ENCODE measurements around the gene BNIP2. TPM values are rescaled to one million over a fixed set of nuclear protein-coding genes. Genes with fewer than 3 reads are reported as not detected.

Gene BNIP2
- total RNA-seq, 2 experiments from 2014 or later = 65.3 to 108 TPM

- H2AFZ ChIP-seq (ENCODE audit: low read length) = peak overlapping the region; percentile 67; the same call in 1 of the 2 replicates
- H3K9me2 ChIP-seq (ENCODE audit: insufficient read depth, low read length) = no peaks in the 10 kb centered on the region
- intact Hi-C loops (cut with micrococcal nuclease; ENCODE audit: unreplicated experiment) = loop anchor here (1.0 to 10.0 kb wide), 2 partner anchors 31 to 123 kb away; no protein-coding TSS in a partner anchor
- DNase-seq (ENCODE audit: low spot score) = no peak
- TF ChIP-seq EZH2phosphoT487 (IDR thresholded peaks at IDR 0.05; ENCODE audit: borderline replicate concordance, low read depth, low read length) (no peak), CTCF (conservative IDR thresholded peaks at IDR 0.05; ENCODE audit: low read length) (no peak)
- H3K4me1 ChIP-seq (ENCODE audit: insufficient read depth, low read length, poor library complexity, severe bottlenecking) = peaks cover 26% of the 10 kb centered on the region
- peaks cover 2% of the 10 kb centered on the region for H3K9me3 ChIP-seq (ENCODE audit: low read length)
- ChIA-PET POLR2A (interaction anchor here (0.6 to 1.6 kb wide), 6 partner anchors 8 to 147 kb away, joined by 3 to 8 read pairs (median 4); no protein-coding TSS in a partner anchor), CTCF (ENCODE audit: unreplicated experiment) (no interaction called here)
- no peaks in the 10 kb centered on the region; the same call in none of the 2 replicates for H4K20me1 ChIP-seq (ENCODE audit: insufficient read depth, low read length)
- peaks cover 74% of the 10 kb centered on the region for H3K36me3 ChIP-seq (ENCODE audit: insufficient read depth, low read length)
- peaks cover 44% of the 10 kb centered on the region for H3K79me2 ChIP-seq (ENCODE audit: insufficient read depth, low read depth, low read length)
- peak overlapping the region; percentile 69 for H3K27ac ChIP-seq (ENCODE audit: low read depth, low read length, poor library complexity, severe bottlenecking)
- BruUV-seq (replicated peaks) = no TSS peak
- H3K4me3 ChIP-seq (ENCODE audit: low read depth, low read length, poor library complexity, severe bottlenecking) = peak overlapping the region; percentile 95
- peak overlapping the region; percentile 56 for H3K4me2 ChIP-seq (ENCODE audit: low read length)
Observed at GRCh38 chr15:59657635-59658125, 31.4 kb downstream of the BNIP2 start.

GRCh38 chr15:59656897-59657634, 32.1 kb downstream of the BNIP2 start, which contains the start of gene GTF2A2:
TSS of gene GTF2A2 (minus strand) at chr15:59657515. CDS start at chr15:59652277, 5,238 bp downstream.
- peak within 1 kb of the TSS; percentile 93 for H3K4me2 ChIP-seq (ENCODE audit: low read length)
- DNase-seq (ENCODE audit: low spot score) = peak; percentile 96
- no peak for TF ChIP-seq CTCF (conservative IDR thresholded peaks at IDR 0.05; ENCODE audit: low read length)
- TF ChIP-seq EZH2phosphoT487 (IDR thresholded peaks at IDR 0.05; ENCODE audit: borderline replicate concordance, low read depth, low read length) = no peak
- H3K9me3 ChIP-seq (ENCODE audit: low read length) = peaks cover 8% of the 10 kb centered on the region
- POLR2A ChIA-PET = interaction anchor here (0.6 to 1.6 kb wide), 7 partner anchors 9 to 147 kb away, joined by 3 to 8 read pairs (median 4); no protein-coding TSS in a partner anchor
- H3K79me2 ChIP-seq (ENCODE audit: insufficient read depth, low read depth, low read length) = peaks cover 49% of the 10 kb centered on the region
- no peaks in the 10 kb centered on the region; the same call in none of the 2 replicates for H4K20me1 ChIP-seq (ENCODE audit: insufficient read depth, low read length)
- CTCF ChIA-PET (ENCODE audit: unreplicated experiment) = no interaction called here
- H3K4me1 ChIP-seq (ENCODE audit: insufficient read depth, low read length, poor library complexity, severe bottlenecking) = peaks cover 26% of the 10 kb centered on the region
- no TSS peak for BruUV-seq (replicated peaks)
- H3K36me3 ChIP-seq (ENCODE audit: insufficient read depth, low read length) = peaks cover 74% of the 10 kb centered on the region
- intact Hi-C loops (cut with micrococcal nuclease; ENCODE audit: unreplicated experiment) = loop anchor here (1.0 to 10.0 kb wide), 2 partner anchors 31 to 122 kb away; no protein-coding TSS in a partner anchor
- peak within 1 kb of the TSS; percentile 95 for H3K4me3 ChIP-seq (ENCODE audit: low read depth, low read length, poor library complexity, severe bottlenecking)
- H2AFZ ChIP-seq (ENCODE audit: low read length) = peak within 1 kb of the TSS; percentile 67
- no peaks in the 10 kb centered on the region for H3K9me2 ChIP-seq (ENCODE audit: insufficient read depth, low read length)
- peak within 1 kb of the TSS; percentile 69 for H3K27ac ChIP-seq (ENCODE audit: low read depth, low read length, poor library complexity, severe bottlenecking)
